Astrocyte of the spinal cord (primary cell): ENCODE results near the gene DOCK2.

Source experiments
- DNase-seq: peaks from one replicate; pipeline ENCODE4 v3.0.0; 2011; ENCODE audit warnings: low read depth, low spot score
- H3K4me3 ChIP-seq: 2 replicates; pipeline ENCODE4 v1.5.1; 2011; ENCODE audit warnings: low read depth, mild to moderate bottlenecking, low read length, moderate library complexity
- CTCF ChIP-seq: IDR thresholded peaks from 2 replicates; pipeline ENCODE4 v1.5.1; 2012; ENCODE audit warnings: low read depth, mild to moderate bottlenecking, low read length, inconsistent platforms
- in situ Hi-C: cut with HindIII; loops from 2 replicates; pipeline ENCODE4 v1.10.0; 2017; ENCODE audit warnings: low sequenced_read_pairs

The DOCK2 gene

DNA sequence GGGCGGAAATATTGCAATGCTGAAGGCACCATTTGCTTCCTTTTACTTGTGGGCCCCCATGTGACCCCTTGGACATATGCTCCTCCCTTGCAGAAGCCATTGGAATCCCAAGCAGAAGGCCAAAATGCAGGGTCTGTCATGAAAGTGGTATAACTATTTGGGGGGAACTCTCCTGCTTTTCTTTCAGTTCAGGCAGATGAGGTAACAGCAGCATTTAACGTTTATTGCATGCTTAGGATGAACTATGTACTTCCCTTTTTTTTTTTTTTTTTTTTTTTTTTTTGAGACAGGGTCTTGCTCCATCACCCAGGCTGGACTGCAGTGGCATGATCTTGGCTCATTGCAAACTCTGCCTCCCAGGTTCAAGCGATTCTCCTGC is 476.4 kb downstream of the DOCK2 start:
- in situ Hi-C loops: no loop called here
- DNase-seq: no peak
- H3K4me3 ChIP-seq: no peak overlapping the region
- no peak for TF ChIP-seq CTCF

GRCh38 chr5:170114271-170114670 is 477.2 kb downstream of the DOCK2 start:
- no peak for TF ChIP-seq CTCF
- DNase-seq: no peak
- in situ Hi-C loops: no loop called here
- no peak overlapping the region for H3K4me3 ChIP-seq

- H3K4me3 ChIP-seq: no peak overlapping the region
- DNase-seq: no peak
- TF ChIP-seq CTCF: no peak
- in situ Hi-C loops: no loop called here
These were observed 478.9 kb downstream of the DOCK2 start for GRCh38 chr5:170115925-170116324.

DNA sequence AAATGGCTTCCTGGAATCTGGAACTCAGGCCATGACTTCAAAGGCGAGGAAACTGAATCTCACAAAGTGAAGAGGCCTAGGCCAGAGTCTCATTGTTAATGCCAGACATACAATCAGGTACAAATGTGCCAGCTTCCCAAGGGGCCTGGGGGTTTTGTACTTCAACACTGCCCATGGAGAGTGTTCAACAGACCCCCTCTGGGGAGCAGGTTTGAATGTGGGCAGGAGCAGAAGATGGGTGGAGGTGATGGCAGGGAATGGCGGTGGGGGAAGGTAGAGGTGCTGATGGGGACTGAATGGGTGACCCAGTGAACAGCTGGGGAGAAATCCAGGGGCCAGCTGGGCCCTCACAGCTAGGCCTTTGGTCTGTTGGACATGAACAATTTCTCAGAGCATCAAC is 480.7 kb downstream of the DOCK2 start:
- no peak for DNase-seq
- no peak overlapping the region for H3K4me3 ChIP-seq
- in situ Hi-C loops: no loop called here
- no peak for TF ChIP-seq CTCF

DNA sequence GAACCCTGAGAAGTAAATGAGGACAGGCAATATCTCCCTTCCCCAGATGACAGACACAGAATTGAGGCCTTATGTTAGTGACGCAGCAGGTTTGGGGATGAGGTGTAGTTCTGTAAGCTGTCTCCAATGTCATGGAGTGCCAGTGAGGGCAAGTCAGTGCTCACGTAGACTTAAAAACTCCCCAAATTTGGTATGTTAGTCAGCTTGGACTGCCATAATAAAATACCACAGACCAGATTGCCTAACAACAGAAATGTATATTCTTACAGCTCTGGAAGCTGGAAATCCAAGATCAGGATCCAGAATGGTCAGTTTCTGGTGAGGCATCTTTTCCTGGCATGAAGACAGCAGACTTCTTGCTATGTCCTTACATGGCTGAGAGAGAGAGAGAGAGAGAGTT is 483.5 kb downstream of the DOCK2 start:
- in situ Hi-C loops: no loop called here
- peak; percentile 36 for DNase-seq
- H3K4me3 ChIP-seq: no peak overlapping the region
- TF ChIP-seq CTCF: no peak

GRCh38 chr5:170121321-170121720 is 484.2 kb downstream of the DOCK2 start:
- in situ Hi-C loops: no loop called here
- H3K4me3 ChIP-seq: no peak overlapping the region
- DNase-seq: no peak
- TF ChIP-seq CTCF: no peak

- in situ Hi-C loops: no loop called here
- no peak for TF ChIP-seq CTCF
- DNase-seq: no peak
- H3K4me3 ChIP-seq: no peak overlapping the region
These were observed 489.0 kb downstream of the DOCK2 start for GRCh38 chr5:170126061-170126460.
